Sciatic nerve (tissue), 2 donors: ENCODE measurements around the gene OTULIN. TPM values are rescaled to one million over a fixed set of nuclear protein-coding genes. Genes with fewer than 3 reads are reported as not detected.

Experiments used
- ATAC-seq: fragments of 200-7000 bp; cut with Tn5 transposase; one replicate; pipeline ENCODE4 v1.9.1; 2020; ENCODE audit warnings: mild to moderate bottlenecking, moderate library complexity
- DNase-seq: peaks from one replicate; pipeline ENCODE4 v3.0.0-alpha.2; 2020; ENCODE audit warnings: low spot score
- intact Hi-C: fragments of 100-400 bp; cut with DNase I; formaldehyde crosslinking; loops from one replicate; pipeline ENCODE4 v1.14.2; 2022
- total RNA-seq: library from RNA; stranded (reverse); fragmentation: NEBNext Ultra II Directional; extraction: Animal tissue kit (Norgen Biotek cat#: 25700); gene quantifications from one replicate; pipeline ENCODE4 v1.2.1, GENCODE V29; 2021
- donor health status: DM: no; HTN: no; CAD: no.
- donor health status: DM: no; HTN: no; CAD: no.

The OTULIN gene
- total RNA-seq, result 34.5 TPM

DNA sequence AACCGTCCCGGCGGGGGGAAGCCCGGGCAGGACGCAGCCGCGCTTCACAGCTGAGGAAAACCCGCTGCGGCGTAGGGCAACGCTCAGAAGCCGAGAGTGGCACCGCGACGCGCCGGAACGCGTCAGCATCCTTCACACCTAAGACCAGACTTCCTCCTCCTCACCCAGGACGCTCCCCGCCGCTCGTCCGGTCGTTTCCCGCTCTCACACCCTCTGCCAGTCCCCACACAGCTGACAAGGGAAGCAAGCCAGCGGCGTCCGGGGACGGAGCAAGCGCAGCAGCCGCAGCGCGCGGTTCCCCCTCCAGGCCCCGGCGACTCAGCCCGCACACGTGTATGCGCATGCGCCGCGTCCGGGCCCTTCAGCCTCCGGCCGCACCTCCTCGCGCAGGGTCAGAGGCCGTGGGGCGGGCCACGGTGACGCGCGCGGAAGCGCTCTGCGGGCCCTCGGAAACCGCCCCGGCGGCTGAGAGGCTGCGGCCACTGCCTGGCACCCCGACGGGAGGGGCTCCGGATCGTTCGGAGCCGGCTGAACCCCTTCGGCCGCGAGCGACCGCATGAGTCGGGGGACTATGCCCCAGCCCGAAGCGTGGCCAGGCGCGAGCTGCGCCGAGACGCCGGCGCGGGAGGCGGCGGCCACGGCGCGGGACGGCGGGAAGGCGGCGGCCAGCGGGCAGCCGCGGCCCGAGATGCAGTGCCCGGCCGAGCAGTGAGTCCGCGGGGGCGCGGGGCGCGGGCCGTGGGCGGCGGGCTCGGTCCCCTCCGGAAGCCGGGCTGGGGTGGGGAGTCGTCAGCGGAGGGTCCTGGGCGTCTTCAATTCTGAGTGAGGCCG lies at the start of gene OTULIN:
Gene OTULIN, plus strand, starts transcription at position 449 of the 831 bp plus-strand sequence. Its CDS starts 108 bp downstream, at position 557.
- DNase-seq, result peak; percentile 93
- intact Hi-C loops, result no loop called here
- ATAC-seq, result peak; percentile 99

DNA sequence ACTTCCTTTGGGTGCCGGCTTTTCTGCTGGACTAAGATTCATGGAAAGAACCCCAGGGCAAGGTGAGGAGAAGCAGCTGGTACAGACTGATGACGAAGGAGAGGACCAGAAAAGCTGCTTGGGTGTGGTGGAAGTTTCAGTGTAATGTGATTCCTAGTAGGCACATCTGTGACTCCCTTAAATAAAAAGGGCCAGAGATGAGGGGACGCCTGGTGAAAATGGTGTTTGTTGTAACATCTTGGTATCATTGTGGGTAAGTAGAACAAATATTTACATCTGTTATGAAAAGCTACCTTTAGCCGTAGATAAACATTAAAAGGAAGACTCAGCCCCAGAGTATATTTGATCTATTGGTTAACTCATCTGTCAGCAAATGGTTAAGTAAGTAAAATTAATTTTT lies 49.2 kb upstream of the OTULIN start:
- DNase-seq (no peak), ATAC-seq (no peak)
- intact Hi-C loops, result no loop called here

GRCh38 chr5:14617441-14617840 lies 47.1 kb upstream of the OTULIN start:
- intact Hi-C loops, result no loop called here
- no peak for ATAC-seq
- no peak for DNase-seq

GRCh38 chr5:14627270-14627669 lies 37.2 kb upstream of the OTULIN start:
- DNase-seq (no peak), ATAC-seq (no peak)
- intact Hi-C loops, result no loop called here

- ATAC-seq (no peak), DNase-seq (peak; percentile 65)
Observed at GRCh38 chr5:14628346-14628745, 36.2 kb upstream of the OTULIN start.

DNA sequence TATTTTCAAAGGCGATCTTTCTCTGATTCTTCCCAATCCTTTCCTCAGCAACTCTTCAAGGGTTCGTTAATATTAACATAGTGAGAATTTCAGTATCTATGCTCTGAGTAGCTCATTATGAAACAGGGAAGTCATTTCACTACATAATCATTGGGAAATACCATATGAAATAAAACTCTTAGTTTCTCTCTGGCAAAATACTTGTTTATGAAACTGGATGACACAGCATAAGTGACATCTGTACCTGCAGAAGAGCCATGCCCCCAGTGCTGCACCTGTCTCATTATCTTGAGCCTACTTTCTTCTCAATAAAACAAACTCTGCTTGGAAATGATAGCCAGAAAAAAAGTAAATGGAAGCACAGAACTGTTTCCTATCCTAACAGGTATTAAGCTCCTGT lies 33.8 kb upstream of the OTULIN start:
- intact Hi-C loops, result no loop called here
- no peak for ATAC-seq
- no peak for DNase-seq

More at GRCh38 chr5:14628346-14628745, 36.2 kb upstream of the OTULIN start:
- intact Hi-C loops, result no loop called here

DNA sequence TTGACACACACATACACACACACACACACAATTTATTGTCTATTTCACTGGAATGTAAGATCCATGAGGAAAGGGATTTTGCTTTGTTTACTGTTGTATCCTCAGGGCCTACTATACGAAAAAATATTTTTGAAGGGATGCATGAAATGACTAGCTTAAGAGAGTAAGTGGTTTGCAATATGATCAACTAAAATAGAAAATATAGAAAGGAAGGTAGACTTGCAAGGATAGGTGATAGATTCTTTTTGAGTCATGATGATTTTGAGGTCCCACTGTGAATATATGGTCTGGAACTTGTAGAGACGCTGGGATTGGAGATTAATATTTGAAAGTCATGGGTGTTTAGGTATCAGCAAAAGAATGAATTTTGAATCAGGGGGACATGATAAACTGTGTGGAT lies 28.9 kb upstream of the OTULIN start:
- intact Hi-C loops, result no loop called here
- ATAC-seq, result no peak
- DNase-seq, result no peak

- intact Hi-C loops, result no loop called here
- DNase-seq (no peak), ATAC-seq (no peak)
Observed at GRCh38 chr5:14640765-14641164, 23.8 kb upstream of the OTULIN start.

GRCh38 chr5:14644623-14645237 lies 19.8 kb upstream of the OTULIN start:
- intact Hi-C loops, result loop anchor here (5.0 kb wide), 1 partner anchor 287 kb away; no protein-coding TSS in a partner anchor
- ATAC-seq, result no peak
- no peak for DNase-seq

DNA sequence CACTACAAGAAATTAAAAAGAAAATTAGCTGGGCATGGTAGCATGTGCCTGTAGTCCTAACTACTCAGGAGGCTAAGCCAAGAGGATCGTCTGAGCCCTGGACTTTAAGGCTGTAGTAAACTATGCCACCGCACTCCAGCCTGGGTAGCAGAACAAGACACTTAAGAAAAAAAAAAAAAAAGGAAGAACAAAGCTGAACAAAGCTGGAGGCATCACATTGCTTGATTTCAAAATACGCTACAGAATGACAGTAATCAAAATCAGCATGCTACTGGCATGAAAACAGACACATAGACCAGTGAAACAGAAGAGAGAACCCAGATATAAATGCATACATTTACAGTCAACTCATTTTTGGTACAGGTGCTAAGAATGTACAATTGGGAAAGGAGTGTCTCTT lies 14.5 kb upstream of the OTULIN start:
- intact Hi-C loops, result no loop called here
- ATAC-seq (no peak), DNase-seq (no peak)

DNA sequence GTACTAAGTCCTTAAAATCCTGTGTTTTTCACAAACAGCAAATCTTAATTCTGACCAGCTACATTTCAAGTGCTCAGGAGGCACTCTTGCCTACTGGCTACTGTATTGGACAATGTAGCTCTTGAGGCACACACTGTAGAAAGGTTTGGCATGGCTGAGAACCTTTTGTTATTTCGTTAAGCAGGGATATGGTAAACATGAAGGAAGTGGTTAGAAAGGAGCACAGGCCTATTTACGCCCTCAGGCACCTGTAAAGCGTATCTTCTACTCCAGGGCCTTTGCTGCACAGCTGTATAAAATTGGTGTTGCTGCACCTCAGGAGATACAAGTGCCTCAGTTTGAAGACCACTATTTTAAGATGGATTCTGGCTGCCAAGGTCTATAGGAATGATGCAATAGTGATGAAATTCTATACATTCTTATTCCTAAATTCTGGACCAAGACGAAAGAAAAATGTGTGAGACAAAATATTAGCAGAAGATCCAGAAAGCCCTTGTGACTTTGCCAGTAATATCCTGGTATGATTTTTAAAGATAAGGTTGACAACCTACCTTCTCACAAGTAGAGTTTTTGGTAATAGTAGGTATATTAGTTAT lies 9.3 kb upstream of the OTULIN start:
- intact Hi-C loops, result no loop called here
- no peak for ATAC-seq
- no peak for DNase-seq

GRCh38 chr5:14656898-14657297 lies 7.6 kb upstream of the OTULIN start:
- DNase-seq (no peak), ATAC-seq (no peak)
- intact Hi-C loops, result no loop called here

- ATAC-seq, result no peak
- intact Hi-C loops, result no loop called here
- no peak for DNase-seq
Observed at GRCh38 chr5:14659821-14660607, 4.5 kb upstream of the OTULIN start.

DNA sequence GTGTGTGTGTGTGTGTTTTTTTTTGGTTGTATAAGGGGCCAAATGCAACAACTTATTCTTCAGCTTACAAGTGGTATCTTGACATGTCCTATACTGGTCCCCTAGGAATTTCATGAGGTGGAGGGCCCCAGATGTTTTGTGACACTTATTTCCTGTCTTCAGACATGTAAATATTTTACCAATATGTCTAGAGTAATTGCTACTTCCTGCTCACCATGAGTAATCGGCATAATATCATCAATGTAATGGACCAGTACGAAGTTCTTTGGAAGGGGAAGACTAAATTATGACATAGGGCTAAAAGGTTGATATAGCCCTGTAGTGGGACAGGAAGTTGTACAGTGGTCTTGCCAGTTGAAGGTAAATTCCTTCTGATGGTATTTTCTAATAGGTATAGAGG lies 3.7 kb upstream of the OTULIN start:
- DNase-seq (no peak), ATAC-seq (no peak)
- intact Hi-C loops, result no loop called here

DNA sequence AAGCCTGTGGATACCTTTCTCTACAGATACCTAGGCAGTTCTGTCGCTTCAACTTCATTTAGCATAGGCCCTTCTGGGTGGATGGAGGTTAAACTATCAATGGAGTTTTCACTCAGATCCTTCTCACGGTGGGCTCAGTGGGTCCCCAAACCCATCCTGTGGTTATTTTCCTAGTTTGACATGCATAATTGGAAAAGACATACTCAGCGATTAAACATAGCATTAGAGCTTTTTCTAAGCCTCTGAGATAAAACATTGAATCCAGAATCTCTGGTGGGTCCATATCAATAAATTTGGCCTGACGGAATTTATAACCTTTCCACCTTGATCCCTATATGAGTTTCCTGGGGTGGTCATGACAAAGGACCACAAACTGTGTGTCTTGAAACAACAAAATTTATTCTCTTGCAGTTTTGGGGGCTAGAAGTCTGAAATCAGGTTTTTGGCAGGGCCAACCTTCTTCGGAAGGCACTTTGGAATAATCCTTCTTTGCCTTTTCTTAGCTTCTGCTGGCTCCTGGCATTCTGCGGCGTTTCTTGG lies 1.7 kb upstream of the OTULIN start:
- ATAC-seq, result no peak
- intact Hi-C loops, result no loop called here

GRCh38 chr5:14663734-14664269 lies 716 bp upstream of the OTULIN start:
- DNase-seq (no peak), ATAC-seq (peak; percentile 63)
- intact Hi-C loops, result no loop called here

More for the DNA sequence above, 1.7 kb upstream of the OTULIN start:
- DNase-seq, result no peak

GRCh38 chr5:14665101-14665822 lies 744 bp downstream of the OTULIN start:
- intact Hi-C loops, result no loop called here
- no peak for DNase-seq
- ATAC-seq, result no peak

- intact Hi-C loops, result no loop called here
- DNase-seq, result no peak
- no peak for ATAC-seq
Observed at GRCh38 chr5:14665949-14666348, 1.4 kb downstream of the OTULIN start.
